Kidney (tissue), 14 donors: ENCODE data around the gene JAML. TPM values are rescaled to one million over a fixed set of nuclear protein-coding genes. Genes with fewer than 3 reads are reported as not detected.
"Not testable (repeated sequence)": the region's sequence is repeated elsewhere in the genome, so short reads cannot be mapped to it uniquely, and the experiment has no call there.

ENCODE experiments used
- DNase-seq, 5 donors: peaks; one replicate each; pipeline ENCODE4 v3.0.0-alpha.2; 2013 to 2020
- FAIRE-seq: peaks from 2 replicates; lab custom pipeline; 2012; peaks lifted over from hg19 to GRCh38; lab: Jason Lieb, UNC
- H3K27ac ChIP-seq, 2 donors: one replicate each; pipeline ENCODE4 v1.7.0; 2013; ENCODE audit warnings: low read depth in 2 of 2, low read length in 2 of 2, inconsistent platforms in 1 of 2
- H3K27me3 ChIP-seq: one replicate; pipeline ENCODE4 v1.7.1; 2013; ENCODE audit warnings: low read length, inconsistent platforms; ENCODE audit not compliant: control insufficient read depth, insufficient read depth
- H3K36me3 ChIP-seq, 3 donors: one replicate each; pipeline versions ENCODE4 v1.7.0 to v1.7.1; 2013; ENCODE audit warnings: low read length in 3 of 3, control low read depth in 1 of 3, inconsistent platforms in 1 of 3; ENCODE audit not compliant: insufficient read depth in 3 of 3, control insufficient read depth in 2 of 3
- H3K4me1 ChIP-seq, 3 donors: one replicate each; pipeline versions ENCODE4 v1.7.0 to v1.7.1; 2013; ENCODE audit warnings: low read length in 3 of 3, inconsistent platforms in 1 of 3, low read depth in 1 of 3; ENCODE audit not compliant: control insufficient read depth in 2 of 3, insufficient read depth in 2 of 3
- H3K4me3 ChIP-seq, 3 donors: one replicate each; pipeline versions ENCODE4 v1.7.0 to v1.8.1; 2013; ENCODE audit warnings: low read length in 3 of 3, control low read depth in 1 of 3, inconsistent platforms in 1 of 3
- H3K9ac ChIP-seq, 3 donors: one replicate each; pipeline versions ENCODE4 v1.7.0 to v1.7.1; 2013; ENCODE audit warnings: low read length in 3 of 3, control low read depth in 1 of 3, inconsistent platforms in 1 of 3
- H3K9me3 ChIP-seq, 3 donors: one replicate each; pipeline versions ENCODE4 v1.7.0 to v1.7.1; 2013; ENCODE audit warnings: low read length in 3 of 3, control low read depth in 1 of 3, inconsistent platforms in 1 of 3; ENCODE audit not compliant: control insufficient read depth in 2 of 3, insufficient read depth in 1 of 3
- intact Hi-C: fragments of 100-400 bp; cut with DNase I; formaldehyde crosslinking; loops from one replicate; pipeline ENCODE4 v1.11.1; 2022
- polyA plus RNA-seq: library from polyadenylated mRNA; stranded (reverse); fragments of 350-450 nt; fragmentation: Illumina TruSeq; extraction: RNeasy Lipid Tissue Mini Kit (QIAGEN cat#74804); gene quantifications from one replicate; pipeline ENCODE4 v1.2.3, GENCODE V29; 2014; ENCODE audit warnings: low read depth, low replicate concordance; ENCODE audit not compliant: insufficient read depth
- total RNA-seq: library from RNA; stranded (reverse); fragmentation: NEBNext Ultra II Directional; extraction: Animal tissue kit (Norgen Biotek cat#: 25700); gene quantifications from one replicate; pipeline ENCODE4 v1.2.1, GENCODE V29; 2021
- TF ChIP-seq, protein P1 (sequence below): IDR thresholded peaks from 3 replicates; pipeline ENCODE4 v1.5.1; 2012; ENCODE audit warnings: mild to moderate bottlenecking, moderate library complexity, borderline replicate concordance; ENCODE audit not compliant: insufficient read depth; ENCODE audit errors: extremely low read depth
- donor health status: control.
- donor health status: control.
- donor health status: control.
- donor health status: control.
- donor health status: control.
- donor health status: DM: yes; HTN: yes; CAD: no.
- donor health status: Normal renal cell carcinoma (clear cell type).

The JAML gene
- total and polyA plus RNA-seq, 2 donors from 2014 or later: 2.5 to 17.1 TPM

- Histone ChIP-seq H3K36me3 (no peaks in the 10 kb centered on the region), H3K4me3 (no peak overlapping the region), H3K9me3 (no peaks in the 10 kb centered on the region), H3K27ac (no peak overlapping the region), H3K4me1 (peaks cover 0 to 2% (median 0%) of the 10 kb centered on the region in 3 donors), H3K27me3 (no peaks in the 10 kb centered on the region), H3K9ac (no peak overlapping the region)
- TF ChIP-seq, protein P1, sequence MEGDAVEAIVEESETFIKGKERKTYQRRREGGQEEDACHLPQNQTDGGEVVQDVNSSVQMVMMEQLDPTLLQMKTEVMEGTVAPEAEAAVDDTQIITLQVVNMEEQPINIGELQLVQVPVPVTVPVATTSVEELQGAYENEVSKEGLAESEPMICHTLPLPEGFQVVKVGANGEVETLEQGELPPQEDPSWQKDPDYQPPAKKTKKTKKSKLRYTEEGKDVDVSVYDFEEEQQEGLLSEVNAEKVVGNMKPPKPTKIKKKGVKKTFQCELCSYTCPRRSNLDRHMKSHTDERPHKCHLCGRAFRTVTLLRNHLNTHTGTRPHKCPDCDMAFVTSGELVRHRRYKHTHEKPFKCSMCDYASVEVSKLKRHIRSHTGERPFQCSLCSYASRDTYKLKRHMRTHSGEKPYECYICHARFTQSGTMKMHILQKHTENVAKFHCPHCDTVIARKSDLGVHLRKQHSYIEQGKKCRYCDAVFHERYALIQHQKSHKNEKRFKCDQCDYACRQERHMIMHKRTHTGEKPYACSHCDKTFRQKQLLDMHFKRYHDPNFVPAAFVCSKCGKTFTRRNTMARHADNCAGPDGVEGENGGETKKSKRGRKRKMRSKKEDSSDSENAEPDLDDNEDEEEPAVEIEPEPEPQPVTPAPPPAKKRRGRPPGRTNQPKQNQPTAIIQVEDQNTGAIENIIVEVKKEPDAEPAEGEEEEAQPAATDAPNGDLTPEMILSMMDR: no peak
- FAIRE-seq: no peak
- intact Hi-C loops: no loop called here
- no peak for DNase-seq
Measured at GRCh38 chr11:118184784-118185579, 39.8 kb downstream of the JAML start.

DNA sequence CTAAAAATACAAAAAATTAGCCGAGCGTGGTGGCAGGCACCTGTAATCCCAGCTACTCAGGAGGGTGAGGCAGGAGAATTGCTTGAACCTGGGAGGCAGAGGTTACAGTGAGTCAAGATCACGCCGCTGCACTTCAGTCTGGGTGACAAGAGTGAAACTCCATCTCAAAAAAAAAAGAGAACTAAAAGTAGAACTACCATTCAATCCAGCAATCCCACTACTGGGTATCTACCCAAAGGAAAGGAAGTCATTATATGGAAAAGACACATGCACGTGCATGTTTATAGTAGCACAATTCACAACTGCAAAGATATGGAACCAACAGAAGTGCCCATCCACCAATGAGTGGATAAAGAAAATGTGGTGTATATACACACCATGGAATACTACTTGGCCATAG is 41.1 kb downstream of the JAML start:
- H3K27me3 ChIP-seq, intact Hi-C loops, H3K4me1 ChIP-seq, H3K9ac ChIP-seq, FAIRE-seq, H3K27ac ChIP-seq, H3K9me3 ChIP-seq, H3K36me3 ChIP-seq, H3K4me3 ChIP-seq, DNase-seq: not testable (repeated sequence)

- Histone ChIP-seq H3K4me3 (no peak overlapping the region), H3K9ac (no peak overlapping the region), H3K9me3 (no peaks in the 10 kb centered on the region), H3K27me3 (no peaks in the 10 kb centered on the region), H3K27ac (no peak overlapping the region), H3K36me3 (no peaks in the 10 kb centered on the region), H3K4me1 (peaks cover 0 to 2% (median 0%) of the 10 kb centered on the region in 3 donors)
- FAIRE-seq: no peak
- intact Hi-C loops: no loop called here
- DNase-seq: peak in 4 of 5 donors; percentile 64 to 92 (median 80)
- TF ChIP-seq, protein P1: no peak
Measured at GRCh38 chr11:118180300-118180703, 44.5 kb downstream of the JAML start.

GRCh38 chr11:118176778-118177134 is 48.1 kb downstream of the JAML start:
- no peak for FAIRE-seq
- intact Hi-C loops: no loop called here

More at GRCh38 chr11:118176778-118177134, 48.1 kb downstream of the JAML start:
- H3K4me1 ChIP-seq: peaks cover 0 to 2% (median 0%) of the 10 kb centered on the region in 3 donors
- TF ChIP-seq, protein P1: no peak
- no peak overlapping the region for H3K4me3 ChIP-seq
- H3K9me3 ChIP-seq: no peaks in the 10 kb centered on the region
- no peak overlapping the region for H3K27ac ChIP-seq
- no peak for DNase-seq
- H3K9ac ChIP-seq: no peak overlapping the region
- H3K36me3 ChIP-seq: no peaks in the 10 kb centered on the region
- no peaks in the 10 kb centered on the region for H3K27me3 ChIP-seq
